GM18505 (cell line): Measurements from ENCODE around the gene COPS7A.
"Not testable (repeated sequence)": the region's sequence is repeated elsewhere in the genome, so short reads cannot be mapped to it uniquely, and the experiment has no call there.

Experiments
- ATAC-seq: cut with Tn5 transposase; IDR thresholded peaks from one replicate; pipeline ENCODE4 v1.9.1; 2021; ENCODE audit not compliant: unreplicated experiment
- POLR2A ChIP-seq: IDR thresholded peaks from 4 replicates; pipeline ENCODE4 v1.6.1; 2011; ENCODE audit warnings: borderline replicate concordance; ENCODE audit not compliant: insufficient read depth, insufficient read length; ENCODE audit errors: extremely low read depth

The COPS7A gene

DNA sequence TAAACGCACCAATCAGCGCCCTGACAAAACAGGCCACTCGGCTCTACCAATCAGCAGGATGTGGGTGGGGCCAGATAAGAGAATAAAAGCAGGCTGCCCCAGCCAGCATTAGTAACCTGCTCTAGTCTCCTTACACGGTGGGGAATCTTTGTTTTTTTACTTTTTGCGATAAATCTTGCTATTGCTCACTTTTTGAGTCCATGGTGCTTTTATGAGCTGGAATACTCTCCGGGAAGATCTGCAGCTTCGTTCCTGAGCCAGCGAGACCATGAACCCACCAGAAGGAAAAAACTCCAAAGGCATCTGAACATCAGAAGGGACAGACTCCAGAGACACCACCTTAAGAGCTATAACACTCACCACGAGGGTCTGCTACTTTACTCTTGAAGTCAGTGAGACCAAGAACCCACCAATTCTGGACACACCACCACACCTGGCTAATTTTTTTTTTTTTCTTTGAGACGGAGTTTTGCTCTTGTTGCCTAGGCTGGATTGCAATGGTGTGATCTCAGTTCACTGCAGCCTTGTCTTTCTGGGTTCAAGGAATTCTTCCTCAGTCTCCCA lies 6.9 kb upstream of the COPS7A start:
- no peak for ATAC-seq
- no peak for TF ChIP-seq POLR2A

GRCh38 chr12:6722863-6723262 lies 983 bp upstream of the COPS7A start:
- no peak for ATAC-seq
- TF ChIP-seq POLR2A: no peak

- no peak for TF ChIP-seq POLR2A
- peak; percentile 29 for ATAC-seq
Measured at GRCh38 chr12:6724409-6724797, 557 bp downstream of the COPS7A start.

GRCh38 chr12:6725350-6725749 lies 1.5 kb downstream of the COPS7A start:
- no peak for ATAC-seq

DNA sequence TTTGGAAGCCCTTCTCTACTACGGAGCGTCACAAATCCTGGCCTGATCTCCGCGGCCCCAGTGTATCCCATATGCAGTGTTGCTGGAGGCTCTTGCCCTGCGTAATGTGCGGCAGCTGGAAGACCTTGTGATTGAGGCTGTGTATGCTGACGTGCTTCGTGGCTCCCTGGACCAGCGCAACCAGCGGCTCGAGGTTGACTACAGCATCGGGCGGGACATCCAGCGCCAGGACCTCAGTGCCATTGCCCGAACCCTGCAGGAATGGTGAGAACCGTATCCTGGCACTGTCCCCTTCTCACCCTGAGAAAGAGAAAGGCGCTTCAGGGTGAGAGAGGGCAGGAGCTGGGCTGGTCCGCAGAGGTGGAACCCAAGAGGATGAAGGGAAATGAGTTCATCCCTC lies 5.3 kb downstream of the COPS7A start:
- ATAC-seq: no peak
- TF ChIP-seq POLR2A: no peak

More at GRCh38 chr12:6725350-6725749, 1.5 kb downstream of the COPS7A start:
- TF ChIP-seq POLR2A: no peak

- no peak for TF ChIP-seq POLR2A
Measured at GRCh38 chr12:6730169-6730568, 6.3 kb downstream of the COPS7A start.

GRCh38 chr12:6734506-6735387 lies 10.9 kb downstream of the COPS7A start:
- TF ChIP-seq POLR2A: no peak
- ATAC-seq: no peak

More at GRCh38 chr12:6730169-6730568, 6.3 kb downstream of the COPS7A start:
- no peak for ATAC-seq

DNA sequence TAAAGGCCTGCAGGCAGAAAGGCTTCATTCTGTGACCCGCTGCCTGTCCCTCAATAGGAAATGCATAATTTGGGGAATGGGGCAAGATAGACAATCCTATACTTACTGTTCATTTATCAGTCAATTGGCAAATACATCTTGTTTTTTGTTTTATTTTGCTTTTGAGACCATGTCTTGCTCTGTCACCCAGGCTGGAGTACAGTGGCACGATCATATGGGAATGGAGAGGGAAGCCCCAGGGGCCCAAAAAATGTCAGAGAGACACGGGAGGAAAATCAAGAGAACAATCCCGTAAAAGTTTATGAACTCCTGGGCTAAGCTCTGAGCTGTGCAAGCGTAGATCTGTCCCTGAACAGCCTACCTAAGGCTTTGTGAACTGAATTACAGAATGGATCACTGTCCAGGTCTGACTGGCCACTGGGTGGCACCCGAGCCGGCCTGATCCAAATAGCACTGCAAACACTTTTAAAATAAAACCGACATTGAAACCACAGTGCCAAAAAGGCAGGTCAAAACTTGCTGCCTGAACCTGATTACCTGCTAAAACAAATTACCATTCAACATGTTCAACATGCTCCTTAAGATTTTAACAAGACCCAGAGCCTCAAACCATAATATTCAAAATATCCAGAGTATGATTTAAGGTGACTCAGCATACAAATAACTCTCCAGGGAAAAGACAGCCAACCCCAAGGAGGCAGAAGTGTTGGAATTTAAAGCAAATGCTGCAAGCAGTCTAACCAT lies 11.8 kb downstream of the COPS7A start:
- no peak for TF ChIP-seq POLR2A
- ATAC-seq: no peak

GRCh38 chr12:6736754-6737153 lies 12.9 kb downstream of the COPS7A start:
- ATAC-seq: no peak
- TF ChIP-seq POLR2A: no peak

GRCh38 chr12:6742080-6742479 lies 18.2 kb downstream of the COPS7A start:
- ATAC-seq: not testable (repeated sequence)

DNA sequence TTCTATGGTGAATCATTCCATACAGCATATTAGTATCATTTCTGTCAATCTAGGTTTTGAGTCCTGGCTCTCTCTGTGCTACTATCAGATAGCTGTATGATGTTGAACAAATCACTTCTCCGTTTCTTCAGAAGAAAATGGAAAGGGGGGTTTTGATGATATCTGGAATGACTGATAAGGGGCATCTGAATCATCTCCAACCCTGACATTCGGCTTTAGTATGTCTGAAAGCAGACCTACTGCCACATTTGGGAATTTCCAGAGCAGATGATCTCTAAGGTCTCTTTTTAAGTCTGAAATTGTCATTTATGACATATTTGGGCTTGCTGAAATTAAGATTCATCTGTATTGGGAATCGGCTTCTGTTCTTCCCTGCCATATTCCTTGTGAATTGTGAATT lies 19.0 kb downstream of the COPS7A start:
- no peak for TF ChIP-seq POLR2A
- no peak for ATAC-seq

DNA sequence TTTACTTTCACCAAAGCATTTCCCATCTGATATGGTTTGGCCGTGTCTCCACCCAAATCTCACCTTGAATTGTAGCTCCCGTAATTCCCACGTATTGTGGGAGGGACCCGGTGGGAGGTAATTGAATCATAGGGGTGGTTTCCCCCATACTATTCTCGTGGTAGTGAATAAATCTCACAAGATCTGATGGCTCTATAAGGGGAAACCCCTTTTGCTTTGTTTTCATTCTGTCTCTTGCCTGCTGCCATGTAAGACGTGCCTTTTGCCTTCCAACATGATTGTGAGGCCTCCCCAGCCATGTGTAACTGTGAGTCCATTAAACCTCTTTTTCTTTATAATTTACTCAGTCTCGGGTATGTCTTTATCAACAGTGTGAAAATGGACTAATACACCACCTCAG lies 19.5 kb downstream of the COPS7A start:
- ATAC-seq: not testable (repeated sequence)

DNA sequence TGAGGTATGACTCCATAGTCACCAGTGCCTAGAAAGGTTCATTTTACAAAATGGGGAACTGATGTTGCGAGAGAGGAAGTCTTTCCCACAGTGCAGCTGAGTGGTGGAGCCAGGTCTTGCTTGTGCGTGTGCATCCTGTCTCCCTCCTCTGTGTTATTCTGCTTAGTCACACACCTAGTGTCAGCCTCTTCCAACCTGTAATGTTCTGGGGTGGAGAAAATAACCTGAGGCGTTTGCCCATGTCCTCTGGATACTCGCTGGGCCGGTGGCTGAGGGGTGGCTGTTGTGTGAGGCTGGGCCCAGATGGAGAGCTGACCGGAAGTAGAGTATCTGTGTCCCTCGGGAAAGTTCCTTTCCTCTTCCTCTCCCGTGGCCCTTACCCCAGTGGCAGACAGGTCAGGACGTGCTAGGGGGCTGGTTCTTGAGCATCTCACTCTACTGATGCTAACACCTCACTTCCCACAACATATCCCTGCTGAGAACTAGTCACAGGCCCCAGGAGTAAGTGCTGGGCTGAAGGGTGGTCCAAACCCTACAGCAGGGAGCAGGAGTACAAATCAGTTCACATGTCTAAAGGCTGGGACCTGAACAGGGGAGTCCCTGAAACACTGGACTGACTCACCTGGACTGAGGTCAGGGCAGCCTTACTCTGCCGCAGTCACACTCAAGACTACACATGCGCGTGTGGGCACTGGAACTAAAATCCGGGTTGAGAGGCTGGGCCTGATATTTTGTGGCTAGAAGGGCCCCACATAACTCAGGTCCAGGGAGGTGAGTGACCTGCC lies 22.1 kb downstream of the COPS7A start:
- no peak for ATAC-seq
- no peak for TF ChIP-seq POLR2A
